Caco-2 (cell line): ENCODE data around the gene YJU2. TPM values are rescaled to one million over a fixed set of nuclear protein-coding genes. Genes with fewer than 3 reads are reported as not detected.
"Not testable (repeated sequence)": the region's sequence is repeated elsewhere in the genome, so short reads cannot be mapped to it uniquely, and the experiment has no call there.

Source experiments
- BruUV-seq: library from RNA; stranded (reverse); fragments of 400-500 nt; replicated peaks from 2 replicates; lab custom pipeline; 2021; lab: Mats Ljungman, UMichigan
- CTCF ChIA-PET: fragments of 300-600 bp; sonication (Branson Sonifier 250); formaldehyde crosslinking; loops from one replicate; lab custom pipeline; 2022; ENCODE audit warnings: antibody characterized with exemption; lab: Charles Lee
- POLR2A ChIA-PET: fragments of 300-600 bp; sonication (Branson Sonifier 250); formaldehyde crosslinking; loops from one replicate; lab custom pipeline; 2022; ENCODE audit warnings: antibody characterized with exemption; lab: Charles Lee
- DNase-seq, 2 experiments: peaks; one replicate each; pipeline versions ENCODE4 v3.0.0 to v3.0.0-alpha.2; 2020 to 2022
- H3K27me3 ChIP-seq: replicated peaks from 2 replicates; pipeline ENCODE4 v1.6.0; 2011; ENCODE audit warnings: low read length; ENCODE audit not compliant: control insufficient read depth, insufficient read depth
- H3K36me3 ChIP-seq: 2 replicates; pipeline ENCODE4 v1.5.1; 2011; ENCODE audit warnings: low read length; ENCODE audit not compliant: control insufficient read depth, insufficient read depth
- H3K4me1 ChIP-seq: fragments of 250-450 bp; sonication (Bioruptor Pico); 2 replicates; pipeline ENCODE4 v1.5.1; 2020; ENCODE audit warnings: mild to moderate bottlenecking
- H3K4me3 ChIP-seq: 2 replicates; pipeline ENCODE4 v1.5.1; 2011; ENCODE audit warnings: low read depth, mild to moderate bottlenecking, control low read depth, low read length
- H3K9me3 ChIP-seq: fragments of 250-450 bp; sonication (Bioruptor Pico); 2 replicates; pipeline ENCODE4 v1.5.1; 2020; ENCODE audit warnings: mild to moderate bottlenecking, moderate library complexity
- H3K27ac Mint-ChIP-seq: one replicate; pipeline ENCODE4 v1.8.0; 2022; ENCODE audit warnings: mixed read lengths; ENCODE audit not compliant: unreplicated experiment
- H3K27me3 Mint-ChIP-seq: one replicate; pipeline ENCODE4 v1.8.0; 2022; ENCODE audit warnings: mixed read lengths; ENCODE audit not compliant: insufficient read depth, unreplicated experiment
- H3K36me3 Mint-ChIP-seq: one replicate; pipeline ENCODE4 v1.8.0; 2022; ENCODE audit warnings: mild to moderate bottlenecking, mixed read lengths; ENCODE audit not compliant: insufficient read depth, unreplicated experiment
- H3K4me1 Mint-ChIP-seq: one replicate; pipeline ENCODE4 v1.8.0; 2022; ENCODE audit warnings: low read depth, mixed read lengths; ENCODE audit not compliant: unreplicated experiment
- H3K4me3 Mint-ChIP-seq: one replicate; pipeline ENCODE4 v1.8.0; 2022; ENCODE audit warnings: mild to moderate bottlenecking, moderate library complexity, mixed read lengths; ENCODE audit not compliant: unreplicated experiment
- H3K9me3 Mint-ChIP-seq: one replicate; pipeline ENCODE4 v1.8.0; 2022; ENCODE audit warnings: mixed read lengths; ENCODE audit not compliant: unreplicated experiment
- intact Hi-C: fragments of 100-400 bp; cut with micrococcal nuclease; formaldehyde crosslinking; loops from one replicate; pipeline ENCODE4 v1.10.0; 2022; ENCODE audit not compliant: unreplicated experiment
- total RNA-seq: library from RNA; stranded (reverse); gene quantifications from 2 replicates; pipeline ENCODE4 v1.2.3, GENCODE V29; 2022
- TF ChIP-seq, protein P1 (sequence below), 2 experiments: fragments of 200-600 bp in 1 of 2; IDR thresholded peaks; 1 replicate in 1 of 2; 2 replicates in 1 of 2; pipeline versions ENCODE4 v1.5.1 to v1.8.0; 2011 to 2022; ENCODE audit warnings: antibody characterized with exemption in 1 of 2, control low read depth in 1 of 2, inconsistent platforms in 1 of 2, low read depth in 1 of 2, low read length in 1 of 2, mild to moderate bottlenecking in 1 of 2, moderate library complexity in 1 of 2; ENCODE audit not compliant: insufficient read depth in 1 of 2, severe bottlenecking in 1 of 2, unreplicated experiment in 1 of 2

Gene YJU2
- total RNA-seq, 1 experiment from 2014 or later: 19.5 TPM

GRCh38 chr19:4279530-4280422, 32.9 kb downstream of the YJU2 start:
- peak overlapping the region; percentile 85 for H3K4me3 Mint-ChIP-seq
- H3K4me1 Mint-ChIP-seq: peaks cover 7% of the 10 kb centered on the region
- TF ChIP-seq, protein P1, sequence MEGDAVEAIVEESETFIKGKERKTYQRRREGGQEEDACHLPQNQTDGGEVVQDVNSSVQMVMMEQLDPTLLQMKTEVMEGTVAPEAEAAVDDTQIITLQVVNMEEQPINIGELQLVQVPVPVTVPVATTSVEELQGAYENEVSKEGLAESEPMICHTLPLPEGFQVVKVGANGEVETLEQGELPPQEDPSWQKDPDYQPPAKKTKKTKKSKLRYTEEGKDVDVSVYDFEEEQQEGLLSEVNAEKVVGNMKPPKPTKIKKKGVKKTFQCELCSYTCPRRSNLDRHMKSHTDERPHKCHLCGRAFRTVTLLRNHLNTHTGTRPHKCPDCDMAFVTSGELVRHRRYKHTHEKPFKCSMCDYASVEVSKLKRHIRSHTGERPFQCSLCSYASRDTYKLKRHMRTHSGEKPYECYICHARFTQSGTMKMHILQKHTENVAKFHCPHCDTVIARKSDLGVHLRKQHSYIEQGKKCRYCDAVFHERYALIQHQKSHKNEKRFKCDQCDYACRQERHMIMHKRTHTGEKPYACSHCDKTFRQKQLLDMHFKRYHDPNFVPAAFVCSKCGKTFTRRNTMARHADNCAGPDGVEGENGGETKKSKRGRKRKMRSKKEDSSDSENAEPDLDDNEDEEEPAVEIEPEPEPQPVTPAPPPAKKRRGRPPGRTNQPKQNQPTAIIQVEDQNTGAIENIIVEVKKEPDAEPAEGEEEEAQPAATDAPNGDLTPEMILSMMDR (IDR thresholded peaks at IDR 0.05; ENCODE audit: insufficient read depth in 1 of 2, low read depth in 1 of 2, low read length in 1 of 2, severe bottlenecking in 1 of 2, unreplicated experiment in 1 of 2): no peak
- no peak for DNase-seq
- no TSS peak for BruUV-seq
- ChIA-PET CTCF (no interaction called here), POLR2A (no interaction called here)
- Histone ChIP-seq H3K27me3 (no peaks in the 10 kb centered on the region), H3K4me1 (peaks cover 13% of the 10 kb centered on the region), H3K4me3 (peak overlapping the region; percentile 42), H3K36me3 (no peaks in the 10 kb centered on the region), H3K9me3 (no peaks in the 10 kb centered on the region)
- H3K27me3 Mint-ChIP-seq: peaks cover 7% of the 10 kb centered on the region
- H3K27ac Mint-ChIP-seq: no peak overlapping the region
- H3K9me3 Mint-ChIP-seq: no peaks in the 10 kb centered on the region
- intact Hi-C loops: loop anchor here (5.0 kb wide), 1 partner anchor 63 kb away; the partner anchor contains the start of gene MPND
- peaks cover 6% of the 10 kb centered on the region for H3K36me3 Mint-ChIP-seq

DNA sequence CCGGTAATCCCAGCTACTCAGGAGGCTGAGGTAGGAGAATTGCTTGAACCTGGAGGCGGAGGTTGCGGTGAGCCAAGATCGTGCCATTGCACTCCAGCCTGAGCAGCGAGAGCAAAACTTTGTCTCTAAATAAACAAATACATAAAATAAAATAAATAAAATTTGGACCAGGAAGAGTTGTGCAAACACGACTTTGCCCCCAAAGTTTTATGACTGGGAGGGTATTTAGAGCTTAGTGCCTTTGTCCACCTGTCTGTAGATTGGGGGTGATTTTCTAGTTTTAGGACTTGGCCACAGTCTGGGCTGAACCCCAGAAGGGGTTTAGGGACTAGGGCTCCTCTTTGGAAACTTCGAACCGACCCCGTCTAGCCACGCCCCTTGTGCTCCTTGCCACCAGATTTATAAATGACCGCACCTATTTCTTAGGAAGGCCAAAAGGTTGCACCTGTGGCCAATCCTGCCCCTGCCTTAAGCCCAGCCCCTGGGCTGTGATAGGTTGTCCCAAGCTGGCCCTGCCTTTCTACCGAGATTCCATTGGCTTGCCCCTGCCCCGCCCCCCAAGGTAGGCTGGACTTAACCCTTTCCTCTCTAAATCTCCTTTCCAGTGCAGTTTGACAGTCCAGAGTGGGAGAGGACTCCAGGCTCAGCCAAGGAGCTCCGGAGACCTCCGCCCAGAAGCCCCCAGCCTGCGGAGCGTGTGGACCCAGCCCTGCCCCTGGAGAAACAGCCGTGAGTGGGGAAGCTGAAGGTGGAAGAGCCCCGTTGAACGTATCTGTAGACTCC, 37.5 kb downstream of the YJU2 start:
- Mint-ChIP-seq H3K27ac (peak overlapping the region; percentile 59), H3K27me3 (peaks cover 4% of the 10 kb centered on the region), H3K9me3 (peaks cover 6% of the 10 kb centered on the region), H3K4me3 (peak overlapping the region; percentile 66), H3K36me3 (peaks cover 6% of the 10 kb centered on the region), H3K4me1 (peaks cover 14% of the 10 kb centered on the region)
- peak; percentile 88 to 94 for DNase-seq
- CTCF ChIA-PET: interaction anchor here (0.8 to 1.7 kb wide), 3 partner anchors 17 to 86 kb away, joined by 4 to 10 read pairs (median 4); no protein-coding TSS in a partner anchor
- Histone ChIP-seq H3K36me3 (no peaks in the 10 kb centered on the region), H3K9me3 (no peaks in the 10 kb centered on the region), H3K4me3 (peak overlapping the region; percentile 36), H3K4me1 (peaks cover 16% of the 10 kb centered on the region), H3K27me3 (no peaks in the 10 kb centered on the region)
- BruUV-seq: no TSS peak
- intact Hi-C loops: loop anchor here (5.0 kb wide), 1 partner anchor 58 kb away; the partner anchor contains the start of gene MPND
- POLR2A ChIA-PET: interaction anchor here (1.5 kb wide), 1 partner anchor 59 kb away, joined by 9 read pairs; the partner anchor contains the start of gene MPND
- TF ChIP-seq, protein P1 (IDR thresholded peaks at IDR 0.05; ENCODE audit: insufficient read depth in 1 of 2, low read depth in 1 of 2, low read length in 1 of 2, severe bottlenecking in 1 of 2, unreplicated experiment in 1 of 2): no peak

DNA sequence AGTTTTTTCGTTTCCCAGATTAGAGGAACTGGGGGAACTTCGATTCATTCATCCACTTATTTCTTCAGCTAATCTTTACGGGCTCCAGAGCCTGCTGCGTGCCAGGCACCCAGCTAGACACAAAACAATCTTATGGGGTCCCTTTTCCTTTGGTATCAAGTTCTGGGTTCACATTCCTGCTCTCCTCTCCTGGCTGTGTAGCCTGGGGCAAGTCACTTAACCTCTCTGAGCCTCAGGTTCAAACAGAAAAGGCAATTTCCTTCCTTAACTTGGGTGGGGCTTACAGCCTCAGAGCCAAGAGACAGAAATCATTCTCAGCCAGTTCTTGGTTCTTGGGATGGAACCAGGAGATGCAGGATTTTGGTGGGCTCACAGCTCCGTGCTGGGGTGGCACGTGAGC, 38.1 kb downstream of the YJU2 start:
- peak overlapping the region; percentile 59 for H3K27ac Mint-ChIP-seq
- H3K9me3 Mint-ChIP-seq: peaks cover 6% of the 10 kb centered on the region
- TF ChIP-seq, protein P1 (IDR thresholded peaks at IDR 0.05; ENCODE audit: insufficient read depth in 1 of 2, low read depth in 1 of 2, low read length in 1 of 2, severe bottlenecking in 1 of 2, unreplicated experiment in 1 of 2): no peak
- intact Hi-C loops: loop anchor here (5.0 kb wide), 1 partner anchor 57 kb away; the partner anchor contains the start of gene MPND
- peaks cover 6% of the 10 kb centered on the region for H3K36me3 Mint-ChIP-seq
- peak overlapping the region; percentile 66 for H3K4me3 Mint-ChIP-seq
- no peaks in the 10 kb centered on the region for H3K27me3 ChIP-seq
- no peaks in the 10 kb centered on the region for H3K36me3 ChIP-seq
- ChIA-PET CTCF (interaction anchor here (1.2 to 1.7 kb wide), 2 partner anchors 18 to 85 kb away, joined by 4 to 10 read pairs; no protein-coding TSS in a partner anchor), POLR2A (interaction anchor here (1.5 kb wide), 1 partner anchor 58 kb away, joined by 9 read pairs; the partner anchor contains the start of gene MPND)
- BruUV-seq: no TSS peak
- peak overlapping the region; percentile 36 for H3K4me3 ChIP-seq
- H3K27me3 Mint-ChIP-seq: no peaks in the 10 kb centered on the region
- DNase-seq: no peak
- H3K4me1 ChIP-seq: peaks cover 14% of the 10 kb centered on the region
- H3K4me1 Mint-ChIP-seq: peaks cover 8% of the 10 kb centered on the region
- no peaks in the 10 kb centered on the region for H3K9me3 ChIP-seq

GRCh38 chr19:4286141-4286540, 39.3 kb downstream of the YJU2 start:
- H3K9me3 ChIP-seq, BruUV-seq, H3K36me3 Mint-ChIP-seq, intact Hi-C loops, H3K4me1 Mint-ChIP-seq, H3K36me3 ChIP-seq, CTCF ChIA-PET, DNase-seq, H3K4me3 ChIP-seq, H3K27me3 Mint-ChIP-seq, H3K9me3 Mint-ChIP-seq, H3K27me3 ChIP-seq, POLR2A ChIA-PET, H3K27ac Mint-ChIP-seq: not testable (repeated sequence)
- peak overlapping the region; percentile 23 for H3K4me3 Mint-ChIP-seq
- H3K4me1 ChIP-seq: peaks cover 13% of the 10 kb centered on the region
